GM06990 (cell line): ENCODE data around the gene SDR42E1.
"Not testable (repeated sequence)": the region's sequence is repeated elsewhere in the genome, so short reads cannot be mapped to it uniquely, and the experiment has no call there.

Experiments
- DNase-seq: peaks from one replicate; pipeline ENCODE4 v3.0.0-alpha.2; 2011; ENCODE audit not compliant: insufficient read length; ENCODE audit errors: extremely low read depth
- H3K27me3 ChIP-seq: replicated peaks from 2 replicates; pipeline ENCODE4 v1.6.0; 2011; ENCODE audit warnings: low read length; ENCODE audit not compliant: control insufficient read depth, insufficient read depth
- H3K36me3 ChIP-seq: 2 replicates; pipeline ENCODE4 v1.5.1; 2011; ENCODE audit warnings: low read length; ENCODE audit not compliant: control insufficient read depth, insufficient read depth
- H3K4me3 ChIP-seq: replicated peaks from 2 replicates; pipeline ENCODE4 v1.5.1; 2011; ENCODE audit warnings: low read depth, mild to moderate bottlenecking, control low read depth, low read length
- CTCF ChIP-seq: IDR thresholded peaks from 2 replicates; pipeline ENCODE4 v1.5.1; 2011; ENCODE audit warnings: low read length, control low read depth, mild to moderate bottlenecking, inconsistent platforms; ENCODE audit not compliant: insufficient read depth, poor library complexity, severe bottlenecking

SDR42E1 gene

GRCh38 chr16:82010649-82011048 lies 621 bp downstream of the SDR42E1 start:
- TF ChIP-seq CTCF: no peak
- Histone ChIP-seq H3K27me3 (no peaks in the 10 kb centered on the region), H3K36me3 (no peaks in the 10 kb centered on the region), H3K4me3 (peak overlapping the region; percentile 61)
- DNase-seq: no peak

- not testable (repeated sequence) for H3K36me3 ChIP-seq, H3K4me3 ChIP-seq, DNase-seq, H3K27me3 ChIP-seq
These were observed 1.5 kb downstream of the SDR42E1 start for GRCh38 chr16:82009789-82010188.

- Histone ChIP-seq H3K27me3 (no peaks in the 10 kb centered on the region), H3K4me3 (no peak overlapping the region), H3K36me3 (no peaks in the 10 kb centered on the region; the same call in 1 of the 2 replicates)
- no peak for TF ChIP-seq CTCF
- DNase-seq: no peak
These were observed 2.2 kb downstream of the SDR42E1 start for GRCh38 chr16:82008957-82009592.

- Histone ChIP-seq H3K36me3 (no peaks in the 10 kb centered on the region; the same call in 1 of the 2 replicates), H3K4me3 (no peak overlapping the region), H3K27me3 (no peaks in the 10 kb centered on the region)
- TF ChIP-seq CTCF: no peak
- DNase-seq: no peak
These were observed 4.1 kb downstream of the SDR42E1 start for GRCh38 chr16:82007189-82007588.

- no peak for DNase-seq
- Histone ChIP-seq H3K4me3 (no peak overlapping the region), H3K27me3 (no peaks in the 10 kb centered on the region), H3K36me3 (no peaks in the 10 kb centered on the region; the same call in 1 of the 2 replicates)
- TF ChIP-seq CTCF: no peak
These were observed 5.2 kb downstream of the SDR42E1 start for GRCh38 chr16:82006036-82006435.

- Histone ChIP-seq H3K27me3 (no peaks in the 10 kb centered on the region), H3K4me3 (no peak overlapping the region), H3K36me3 (no peaks in the 10 kb centered on the region; the same call in 1 of the 2 replicates)
- TF ChIP-seq CTCF: no peak
- DNase-seq: no peak
These were observed 6.0 kb downstream of the SDR42E1 start for GRCh38 chr16:82005027-82005830.
